ENCODE results near the gene DUSP8. TPM values are rescaled to one million over a fixed set of nuclear protein-coding genes. Genes with fewer than 3 reads are reported as not detected.

DUSP8 gene
- polyA plus RNA-seq, 4 donors, result 3.1 to 15.0 (median 7.1) TPM

DNA sequence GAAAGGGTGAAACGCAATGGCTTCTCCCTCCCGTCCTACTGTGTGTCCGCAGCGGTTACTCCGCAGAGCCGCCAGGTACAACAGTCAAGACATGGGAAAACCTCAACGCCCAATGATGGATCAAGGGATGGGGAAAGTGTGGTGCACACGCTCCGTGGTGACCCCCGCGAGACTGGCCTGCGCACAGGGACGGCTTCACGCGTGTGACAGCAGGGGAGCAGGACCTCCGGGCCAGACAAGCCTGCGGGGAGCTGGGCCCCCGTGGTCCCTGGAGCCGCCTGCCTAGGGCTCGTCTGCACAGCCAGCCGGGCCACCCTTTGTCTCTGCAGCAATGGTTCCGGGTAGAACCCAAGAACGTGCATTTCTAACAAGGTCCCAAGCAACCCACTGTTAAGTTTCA, 53.8 kb downstream of the DUSP8 start:
- DNase-seq (no peak), FAIRE-seq (no peak)
- H3K4me1 ChIP-seq (ENCODE audit: control insufficient read depth in 3 of 3, insufficient read depth in 2 of 3, low read depth in 1 of 3, low read length in 2 of 3), result peaks cover 0 to 4% (median 2%) of the 10 kb centered on the region in 3 donors
- H3K27me3 ChIP-seq (ENCODE audit: control insufficient read depth in 3 of 3, insufficient read depth in 3 of 3, low read length in 3 of 3), result no peaks in the 10 kb centered on the region
- peaks cover 0 to 37% (median 0%) of the 10 kb centered on the region in 3 donors for H3K36me3 ChIP-seq (ENCODE audit: control insufficient read depth in 3 of 3, insufficient read depth in 2 of 3, low read depth in 1 of 3, low read length in 3 of 3)
- H3K9me3 ChIP-seq (ENCODE audit: control insufficient read depth in 2 of 2, insufficient read depth in 1 of 2, low read depth in 1 of 2, low read length in 1 of 2), result no peaks in the 10 kb centered on the region
- H3K4me3 ChIP-seq (ENCODE audit: low read depth in 1 of 3, low read length in 3 of 3), result no peak overlapping the region
- 95 to 97% (median 95%) methylated on average over 23 of the region's 23 CpGs for WGBS, 3 donors
- no peak overlapping the region for H3K27ac ChIP-seq (ENCODE audit: low read depth in 1 of 3, low read length in 2 of 3)

DNA sequence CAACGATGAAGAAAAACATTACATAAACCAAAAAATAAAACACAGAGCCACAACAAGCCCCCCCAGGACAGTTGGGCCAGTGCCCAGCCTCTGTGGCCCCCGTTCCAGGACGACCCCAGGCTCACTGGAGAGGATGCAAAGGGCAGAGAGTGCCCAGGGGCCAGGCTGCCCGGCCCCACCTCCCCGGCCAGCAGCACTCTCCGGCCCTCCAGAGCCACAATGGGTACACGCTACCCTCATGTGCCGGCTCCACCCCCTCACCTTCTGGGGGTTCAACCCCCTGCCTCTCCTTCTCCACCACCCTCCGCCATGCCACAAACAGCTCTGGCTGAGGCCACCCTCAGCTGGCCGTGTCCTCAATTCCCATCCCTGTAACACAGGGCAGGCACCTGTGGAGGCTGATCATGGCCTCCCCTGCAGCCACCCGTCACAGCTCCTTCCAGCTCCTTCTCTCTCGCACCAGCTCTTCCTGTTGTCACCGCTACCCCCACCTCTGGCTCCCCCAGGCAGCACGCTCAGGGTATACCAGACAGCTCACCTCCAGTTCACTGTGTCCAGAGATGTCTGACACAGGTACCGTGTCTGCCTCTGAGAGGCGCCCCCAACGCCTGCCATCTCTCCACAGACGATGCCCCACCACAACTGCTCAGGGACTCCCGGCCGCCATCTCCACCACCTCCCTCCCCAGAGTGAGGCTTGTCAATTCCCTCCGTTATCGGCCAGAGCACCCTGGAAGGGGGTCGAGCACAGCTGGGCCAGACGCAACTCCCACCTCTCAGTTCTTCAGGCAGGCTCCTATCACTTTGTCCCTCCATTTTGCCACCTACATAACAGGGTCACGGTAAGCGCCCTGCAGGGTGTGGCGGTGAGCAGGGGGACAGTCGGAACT, 54.7 kb downstream of the DUSP8 start:
- no peaks in the 10 kb centered on the region for H3K27me3 ChIP-seq (ENCODE audit: control insufficient read depth in 3 of 3, insufficient read depth in 3 of 3, low read length in 3 of 3)
- peaks cover 0 to 4% (median 2%) of the 10 kb centered on the region in 3 donors for H3K4me1 ChIP-seq (ENCODE audit: control insufficient read depth in 3 of 3, insufficient read depth in 2 of 3, low read depth in 1 of 3, low read length in 2 of 3)
- no peaks in the 10 kb centered on the region for H3K9me3 ChIP-seq (ENCODE audit: control insufficient read depth in 2 of 2, insufficient read depth in 1 of 2, low read depth in 1 of 2, low read length in 1 of 2)
- H3K27ac ChIP-seq (ENCODE audit: low read depth in 1 of 3, low read length in 2 of 3), result no peak overlapping the region
- H3K36me3 ChIP-seq (ENCODE audit: control insufficient read depth in 3 of 3, insufficient read depth in 2 of 3, low read depth in 1 of 3, low read length in 3 of 3), result peaks cover 0 to 37% (median 0%) of the 10 kb centered on the region in 3 donors
- no peak overlapping the region for H3K4me3 ChIP-seq (ENCODE audit: low read depth in 1 of 3, low read length in 3 of 3)
- 86 to 89% (median 87%) methylated on average over 27 to 28 of the region's 28 CpGs for WGBS, 3 donors
- DNase-seq (no peak), FAIRE-seq (no peak)

DNA sequence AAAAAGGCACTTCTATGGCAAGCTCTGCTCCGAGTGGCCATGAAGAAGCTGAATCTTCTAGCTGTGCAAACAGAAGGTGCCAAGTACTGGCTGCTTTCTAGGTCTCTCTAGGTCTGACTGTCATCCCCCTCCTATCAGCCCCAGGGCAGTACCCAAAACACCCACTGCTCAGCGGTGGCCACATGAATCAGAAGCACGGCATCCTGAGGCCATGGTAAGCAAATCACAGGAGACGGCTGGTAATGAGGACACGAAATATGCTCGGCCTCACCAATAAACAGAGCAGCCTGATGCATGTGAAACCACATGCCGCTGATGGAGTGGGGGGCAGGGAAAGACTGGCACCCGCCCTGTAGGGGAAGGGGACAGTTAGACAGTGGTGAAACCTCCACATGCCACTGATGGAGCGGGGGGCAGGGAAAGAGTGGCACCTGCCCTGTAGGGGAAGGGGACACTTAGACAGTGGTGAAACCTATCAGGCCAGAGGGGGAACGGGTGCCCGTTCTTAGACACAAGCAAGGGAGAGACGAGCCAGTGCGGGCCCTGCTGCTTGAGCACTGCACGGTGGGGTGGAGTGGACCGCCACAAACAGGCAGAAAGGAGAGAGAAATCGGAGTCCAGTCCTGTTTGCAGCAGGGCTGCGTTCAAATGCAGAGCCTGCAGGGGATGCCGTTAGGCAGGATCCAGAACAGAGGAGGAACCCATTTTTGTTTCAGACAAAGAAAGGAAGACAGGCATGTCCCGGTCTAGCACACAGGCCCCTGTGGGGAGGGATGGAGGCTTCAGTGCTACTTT, 55.6 kb downstream of the DUSP8 start:
- FAIRE-seq (no peak), DNase-seq (no peak)
- Histone ChIP-seq H3K9me3 (ENCODE audit: control insufficient read depth in 2 of 2, insufficient read depth in 1 of 2, low read depth in 1 of 2, low read length in 1 of 2) (no peaks in the 10 kb centered on the region), H3K4me1 (ENCODE audit: control insufficient read depth in 3 of 3, insufficient read depth in 2 of 3, low read depth in 1 of 3, low read length in 2 of 3) (peaks cover 0 to 4% (median 2%) of the 10 kb centered on the region in 3 donors), H3K27ac (ENCODE audit: low read depth in 1 of 3, low read length in 2 of 3) (no peak overlapping the region), H3K27me3 (ENCODE audit: control insufficient read depth in 3 of 3, insufficient read depth in 3 of 3, low read length in 3 of 3) (no peaks in the 10 kb centered on the region), H3K4me3 (ENCODE audit: low read depth in 1 of 3, low read length in 3 of 3) (no peak overlapping the region), H3K36me3 (ENCODE audit: control insufficient read depth in 3 of 3, insufficient read depth in 2 of 3, low read depth in 1 of 3, low read length in 3 of 3) (peaks cover 0 to 37% (median 0%) of the 10 kb centered on the region in 3 donors)
- WGBS, 3 donors, result 81 to 82% (median 82%) methylated on average over 19 of the region's 19 CpGs

DNA sequence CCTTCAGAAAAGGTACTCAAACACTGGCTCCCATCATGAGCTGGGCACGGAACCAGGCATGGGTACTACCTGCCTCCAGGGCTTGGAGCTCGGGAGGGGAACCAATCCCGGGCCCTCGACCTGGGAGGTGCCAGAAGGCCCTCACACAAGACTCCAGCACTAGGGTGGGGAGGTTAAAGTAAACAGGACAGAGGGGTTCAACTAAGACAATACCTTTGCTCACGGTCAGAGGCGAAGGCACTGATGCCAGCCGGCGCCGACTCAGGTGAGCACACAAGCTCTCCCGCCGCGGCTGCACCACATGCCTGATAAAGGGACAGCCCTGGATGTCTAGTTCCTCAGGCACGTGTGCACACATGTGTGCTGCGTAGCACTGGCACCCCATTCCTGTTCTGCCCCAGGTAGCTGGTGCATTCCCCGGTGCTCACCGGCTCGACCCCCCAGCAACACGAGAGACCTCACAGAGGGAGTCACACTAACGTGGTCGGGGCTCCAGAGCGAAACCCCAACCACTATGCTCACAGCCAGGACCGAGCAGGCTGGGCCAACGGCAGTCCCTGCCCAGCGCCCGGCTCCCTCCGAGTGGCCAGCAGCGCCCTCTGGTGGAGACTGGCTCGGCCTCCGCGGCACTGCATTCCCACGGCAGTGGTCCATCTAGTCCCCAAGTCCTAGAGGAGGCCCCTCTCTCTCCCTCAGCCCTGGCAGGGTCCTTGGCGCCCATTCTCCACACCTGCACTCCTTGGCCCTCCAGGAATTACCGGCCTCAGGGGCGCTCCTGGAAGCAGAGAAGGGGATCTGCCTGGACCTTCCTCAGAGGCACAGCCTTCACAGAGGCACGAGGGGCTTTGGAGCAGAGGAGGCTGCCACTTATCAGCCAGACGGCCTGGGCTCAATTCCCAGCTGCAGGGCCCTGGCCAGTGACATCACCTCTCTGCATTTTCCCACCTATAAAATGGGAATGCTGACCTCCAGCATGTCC, 56.7 kb downstream of the DUSP8 start:
- peaks cover 0 to 4% (median 2%) of the 10 kb centered on the region in 3 donors for H3K4me1 ChIP-seq (ENCODE audit: control insufficient read depth in 3 of 3, insufficient read depth in 2 of 3, low read depth in 1 of 3, low read length in 2 of 3)
- no peak for FAIRE-seq
- no peaks in the 10 kb centered on the region for H3K9me3 ChIP-seq (ENCODE audit: control insufficient read depth in 2 of 2, insufficient read depth in 1 of 2, low read depth in 1 of 2, low read length in 1 of 2)
- WGBS, 3 donors, result 31 to 38% (median 37%) methylated on average over 36 of the region's 36 CpGs
- DNase-seq, result peak; percentile 47 to 81
- H3K36me3 ChIP-seq (ENCODE audit: control insufficient read depth in 3 of 3, insufficient read depth in 2 of 3, low read depth in 1 of 3, low read length in 3 of 3), result peaks cover 0 to 33% (median 0%) of the 10 kb centered on the region in 3 donors
- no peak overlapping the region for H3K4me3 ChIP-seq (ENCODE audit: low read depth in 1 of 3, low read length in 3 of 3)
- H3K27me3 ChIP-seq (ENCODE audit: control insufficient read depth in 3 of 3, insufficient read depth in 3 of 3, low read length in 3 of 3), result no peaks in the 10 kb centered on the region
- H3K27ac ChIP-seq (ENCODE audit: low read depth in 1 of 3, low read length in 2 of 3), result no peak overlapping the region

DNA sequence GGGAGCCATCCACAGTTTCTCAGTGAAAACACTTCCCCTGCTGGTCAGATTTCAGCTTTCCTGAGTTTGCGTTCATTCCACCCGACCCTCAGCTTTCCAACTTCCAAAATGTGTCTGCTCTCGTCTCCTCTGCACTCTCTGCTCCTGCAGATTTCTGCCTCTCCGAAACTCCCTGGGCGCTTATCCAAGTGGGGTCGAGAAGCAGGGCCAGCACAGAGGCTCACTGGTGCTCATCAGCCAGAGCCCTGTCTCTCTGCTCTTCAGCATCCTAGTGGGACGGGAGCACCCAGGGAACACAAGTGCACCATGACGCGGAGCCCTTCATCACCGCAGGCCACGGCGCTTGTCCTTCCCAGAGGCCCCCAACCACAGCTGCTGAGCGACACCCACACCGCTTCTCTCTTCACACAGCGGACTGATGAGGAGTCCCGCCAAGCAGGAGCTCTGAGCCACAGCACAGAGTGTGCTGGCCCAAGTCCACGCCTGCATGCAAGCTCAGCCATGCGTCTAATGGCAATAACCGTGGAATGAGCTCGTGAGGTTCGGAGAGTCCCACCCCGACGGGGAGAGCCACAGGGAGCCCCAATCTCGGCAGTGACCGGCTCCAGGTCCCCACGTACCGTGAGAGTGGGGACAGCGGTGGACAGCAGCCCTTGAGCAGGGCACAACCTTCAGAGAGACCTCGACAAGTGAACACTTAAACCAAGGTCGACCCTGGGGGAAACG, 57.6 kb downstream of the DUSP8 start:
- Histone ChIP-seq H3K4me1 (ENCODE audit: control insufficient read depth in 3 of 3, insufficient read depth in 2 of 3, low read depth in 1 of 3, low read length in 2 of 3) (peaks cover 0 to 4% (median 2%) of the 10 kb centered on the region in 3 donors), H3K9me3 (ENCODE audit: control insufficient read depth in 2 of 2, insufficient read depth in 1 of 2, low read depth in 1 of 2, low read length in 1 of 2) (no peaks in the 10 kb centered on the region), H3K27ac (ENCODE audit: low read depth in 1 of 3, low read length in 2 of 3) (no peak overlapping the region), H3K27me3 (ENCODE audit: control insufficient read depth in 3 of 3, insufficient read depth in 3 of 3, low read length in 3 of 3) (no peaks in the 10 kb centered on the region), H3K4me3 (ENCODE audit: low read depth in 1 of 3, low read length in 3 of 3) (no peak overlapping the region), H3K36me3 (ENCODE audit: control insufficient read depth in 3 of 3, insufficient read depth in 2 of 3, low read depth in 1 of 3, low read length in 3 of 3) (peaks cover 0 to 28% (median 0%) of the 10 kb centered on the region in 3 donors)
- DNase-seq (no peak), FAIRE-seq (no peak)
- WGBS, 3 donors, result 78 to 91% (median 87%) methylated on average over 31 of the region's 31 CpGs

DNA sequence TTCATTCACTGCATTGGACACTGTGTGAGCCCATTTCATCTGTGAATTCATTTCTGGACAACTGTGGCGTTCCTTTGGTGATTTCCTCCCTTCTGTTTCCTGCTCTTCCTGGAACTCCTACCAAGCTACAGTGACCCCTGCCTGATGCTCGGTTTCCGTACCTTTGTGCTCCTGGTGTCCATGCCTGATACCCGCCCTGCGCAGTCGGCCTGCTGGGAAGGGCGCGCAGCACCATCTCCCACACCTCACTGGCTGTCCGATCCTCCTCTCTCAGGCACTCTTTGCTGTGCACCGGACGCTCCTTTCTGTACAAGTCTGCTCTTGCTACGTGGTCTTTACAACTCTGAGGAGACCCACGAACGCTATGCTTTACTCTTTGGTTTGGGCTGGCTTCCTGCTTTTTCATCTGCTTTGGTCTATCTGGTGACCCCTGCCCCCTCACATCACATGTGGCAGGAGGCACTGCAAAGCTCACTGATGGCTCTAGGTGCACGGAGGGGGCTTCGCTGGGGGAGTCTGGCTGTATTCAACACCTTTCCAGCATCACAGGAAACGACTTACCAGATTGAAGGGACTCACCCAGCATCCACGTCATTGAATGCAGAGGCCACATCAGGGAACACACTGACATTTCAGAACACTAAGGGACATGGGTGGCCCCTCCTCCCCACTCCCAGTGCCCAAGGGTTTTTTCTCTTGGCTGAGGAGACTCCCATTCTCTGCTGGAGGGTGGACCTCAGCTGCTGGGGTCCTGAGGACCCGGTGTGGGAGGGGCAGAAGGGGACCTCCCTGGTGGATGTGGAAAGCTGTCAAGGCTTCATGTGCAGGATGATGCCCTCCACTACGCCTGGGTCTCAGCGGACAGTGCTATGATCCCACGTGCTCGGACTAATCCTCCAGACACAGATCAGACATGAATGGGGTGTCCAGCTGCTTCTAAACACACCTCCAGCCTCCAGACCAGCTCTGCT, 58.5 kb downstream of the DUSP8 start:
- DNase-seq, result no peak
- FAIRE-seq, result no peak
- 80 to 91% (median 87%) methylated on average over 23 of the region's 23 CpGs for WGBS, 3 donors
- no peak overlapping the region for H3K4me3 ChIP-seq (ENCODE audit: low read depth in 1 of 3, low read length in 3 of 3)
- H3K9me3 ChIP-seq (ENCODE audit: control insufficient read depth in 2 of 2, insufficient read depth in 1 of 2, low read depth in 1 of 2, low read length in 1 of 2), result no peaks in the 10 kb centered on the region
- H3K4me1 ChIP-seq (ENCODE audit: control insufficient read depth in 3 of 3, insufficient read depth in 2 of 3, low read depth in 1 of 3, low read length in 2 of 3), result peaks cover 0 to 4% (median 2%) of the 10 kb centered on the region in 3 donors
- no peak overlapping the region for H3K27ac ChIP-seq (ENCODE audit: low read depth in 1 of 3, low read length in 2 of 3)
- H3K27me3 ChIP-seq (ENCODE audit: control insufficient read depth in 3 of 3, insufficient read depth in 3 of 3, low read length in 3 of 3), result no peaks in the 10 kb centered on the region
- H3K36me3 ChIP-seq (ENCODE audit: control insufficient read depth in 3 of 3, insufficient read depth in 2 of 3, low read depth in 1 of 3, low read length in 3 of 3), result peaks cover 0 to 26% (median 0%) of the 10 kb centered on the region in 3 donors
